ENCODE measurements around the gene SPSB4.

- TF ChIP-seq POLR2AphosphoS5 (IDR thresholded peaks at IDR 0.05; ENCODE audit: borderline replicate concordance, low read depth, low read length) (no peak), EZH2 (IDR thresholded peaks at IDR 0.05) (no peak), FOXP2 (optimal IDR thresholded peaks at IDR 0.05; ENCODE audit: control extremely low read depth, extremely low read length, insufficient read depth) (no peak)
Measured at GRCh38 chr3:141078200-141078599, 27.1 kb downstream of the SPSB4 start.
